HCT116 (cell line): Measurements from ENCODE around the gene RRAGD. TPM values are rescaled to one million over a fixed set of nuclear protein-coding genes. Genes with fewer than 3 reads are reported as not detected.

Source experiments
- ATAC-seq: fragments of 200-7000 bp; cut with Tn5 transposase; 2 replicates; pipeline ENCODE4 v1.9.1; 2020; ENCODE audit warnings: mild to moderate bottlenecking, moderate library complexity
- BruUV-seq: library from RNA; stranded (reverse); fragments of 400-500 nt; replicated peaks from 2 replicates; lab custom pipeline; 2021; lab: Mats Ljungman, UMichigan
- CTCF ChIA-PET: fragments of 300-600 bp; sonication (Branson Sonifier 250); formaldehyde crosslinking; loops from one replicate; lab custom pipeline; 2021; ENCODE audit warnings: antibody characterized with exemption; lab: Charles Lee
- POLR2A ChIA-PET: fragments of 300-600, 350-600 bp; sonication (Branson Sonifier 250); formaldehyde crosslinking; loops from one replicate; lab custom pipeline; 2021; ENCODE audit warnings: antibody characterized with exemption; lab: Charles Lee
- RAD21 ChIA-PET, 2 experiments: fragments of 300-600 bp; sonication (Branson Sonifier 250); formaldehyde crosslinking; loops; one replicate each; lab custom pipeline; 2023; ENCODE audit warnings: low total read pairs in 2 of 2; ENCODE audit not compliant: uncharacterized antibody in 2 of 2, unreplicated experiment in 2 of 2, low non-redundant PET in 1 of 2; lab: Charles Lee
- DNase-seq: peaks from one replicate; pipeline ENCODE4 v3.0.0-alpha.2; 2010; ENCODE audit warnings: low read depth, low spot score
- H2AFZ ChIP-seq: fragments of 200-600 bp; shearing (Covaris generic), sonication (generic); 2 replicates; pipeline ENCODE4 v1.6.1; 2017; ENCODE audit warnings: low read depth, mixed run types, mixed read lengths, antibody characterized with exemption, low read length; ENCODE audit not compliant: poor library complexity, severe bottlenecking
- H3K27ac ChIP-seq: 2 replicates; pipeline ENCODE4 v1.5.1; 2012; ENCODE audit warnings: low read depth, low read length
- H3K27me3 ChIP-seq: fragments of 200-600 bp; sonication (generic); 2 replicates; pipeline ENCODE4 v1.6.1; 2016; ENCODE audit warnings: mixed run types, low read length, mixed read lengths; ENCODE audit not compliant: insufficient read depth
- H3K36me3 ChIP-seq, 2 experiments: fragments of 200-500 bp in 1 of 2; fragments of 200-600 bp in 1 of 2; sonication (Bioruptor generic) in 1 of 2; sonication (generic) in 1 of 2; 2 replicates each; pipeline versions ENCODE4 v1.5.1 to v1.6.1; 2014 to 2016; ENCODE audit warnings: low read length in 2 of 2, inconsistent platforms in 1 of 2, mixed read lengths in 1 of 2, mixed run types in 1 of 2; ENCODE audit not compliant: insufficient read depth in 2 of 2, control insufficient read depth in 1 of 2
- H3K4me1 ChIP-seq, 2 experiments: fragments of 200-600 bp in 1 of 2; sonication (generic) in 1 of 2; 2 replicates each; pipeline versions ENCODE4 v1.5.1 to v1.6.1; 2012 to 2017; ENCODE audit warnings: low read length in 2 of 2, inconsistent platforms in 1 of 2, mild to moderate bottlenecking in 1 of 2, mixed read lengths in 1 of 2, mixed run types in 1 of 2, moderate library complexity in 1 of 2; ENCODE audit not compliant: insufficient read depth in 2 of 2, control insufficient read depth in 1 of 2
- H3K4me2 ChIP-seq: fragments of 200-600 bp; sonication (generic); 2 replicates; pipeline ENCODE4 v1.6.1; 2017; ENCODE audit warnings: mixed run types, low read length, mixed read lengths
- H3K4me3 ChIP-seq, 2 experiments: fragments of 200-600 bp in 1 of 2; sonication (generic) in 1 of 2; replicated peaks in 1 of 2; 2 replicates each; pipeline ENCODE4 v1.5.1; 2011 to 2016; ENCODE audit warnings: low read length in 2 of 2, control low read depth in 1 of 2, low read depth in 1 of 2, mild to moderate bottlenecking in 1 of 2, mixed read lengths in 1 of 2, mixed run types in 1 of 2
- H3K79me2 ChIP-seq: fragments of 200-600 bp; sonication (generic); 2 replicates; pipeline ENCODE4 v1.6.1; 2017; ENCODE audit warnings: mild to moderate bottlenecking, mixed run types, low read length, moderate library complexity, mixed read lengths; ENCODE audit not compliant: insufficient read depth
- H3K9ac ChIP-seq: fragments of 200-600 bp; sonication (generic); 2 replicates; pipeline ENCODE4 v1.6.1; 2016; ENCODE audit warnings: low read length, mixed read lengths
- H3K9me2 ChIP-seq: fragments of 200-600 bp; sonication (generic), shearing (Covaris generic); 2 replicates; pipeline ENCODE4 v1.6.1; 2017; ENCODE audit warnings: mixed run types, mild to moderate bottlenecking, moderate library complexity; ENCODE audit not compliant: insufficient read depth
- H3K9me3 ChIP-seq, 2 experiments: fragments of 200-500 bp in 1 of 2; fragments of 200-600 bp in 1 of 2; sonication (Bioruptor generic) in 1 of 2; sonication (generic) in 1 of 2; 2 replicates each; pipeline ENCODE4 v1.6.1; 2014 to 2017; ENCODE audit warnings: low read length in 2 of 2, mixed read lengths in 2 of 2, inconsistent platforms in 1 of 2, low read depth in 1 of 2, mild to moderate bottlenecking in 1 of 2, mixed run types in 1 of 2, moderate library complexity in 1 of 2; ENCODE audit not compliant: control insufficient read depth in 1 of 2, insufficient read depth in 1 of 2
- H4K20me1 ChIP-seq: fragments of 200-600 bp; sonication (generic), shearing (Covaris generic); 2 replicates; pipeline ENCODE4 v1.6.1; 2017; ENCODE audit warnings: mixed run types, mild to moderate bottlenecking, moderate library complexity; ENCODE audit not compliant: insufficient read depth
- ATF3 ChIP-seq: IDR thresholded peaks from 2 replicates; pipeline ENCODE4 v1.6.1; 2012
- CBX3 ChIP-seq: IDR thresholded peaks from 2 replicates; pipeline ENCODE4 v1.6.1; 2012; ENCODE audit warnings: low read depth
- CEBPB ChIP-seq: IDR thresholded peaks from 2 replicates; pipeline ENCODE4 v1.6.1; 2012; ENCODE audit warnings: low read depth
- CTCF ChIP-seq, 3 experiments: fragments of 200-600 bp in 1 of 3; sonication (generic) in 1 of 3; IDR thresholded peaks in 2 of 3; conservative IDR thresholded peaks in 1 of 3; 2 replicates each; pipeline ENCODE4 v1.5.1; 2012 to 2017; ENCODE audit warnings: low read depth in 2 of 3, low read length in 2 of 3, antibody characterized with exemption in 1 of 3, borderline replicate concordance in 1 of 3, control low read depth in 1 of 3, mild to moderate bottlenecking in 1 of 3, mixed read lengths in 1 of 3, mixed run types in 1 of 3, moderate library complexity in 1 of 3; ENCODE audit not compliant: insufficient read depth in 1 of 3
- EGR1 ChIP-seq: IDR thresholded peaks from 2 replicates; pipeline ENCODE4 v1.6.1; 2012; ENCODE audit warnings: low read depth
- EZH2 ChIP-seq: fragments of 200-600 bp; sonication (generic); IDR thresholded peaks from 2 replicates; pipeline ENCODE4 v1.6.1; 2017; ENCODE audit warnings: antibody characterized with exemption, mixed run types
- FOSL1 ChIP-seq: IDR thresholded peaks from 2 replicates; pipeline ENCODE4 v1.6.1; 2012; ENCODE audit warnings: low read depth
- JUND ChIP-seq: IDR thresholded peaks from 2 replicates; pipeline ENCODE4 v1.6.1; 2012
- POLR2A ChIP-seq: IDR thresholded peaks from 2 replicates; pipeline ENCODE4 v1.7.0; 2011; ENCODE audit warnings: borderline replicate concordance; ENCODE audit not compliant: insufficient read depth, insufficient read length; ENCODE audit errors: extremely low read depth
- POLR2AphosphoS5 ChIP-seq: IDR thresholded peaks from 2 replicates; pipeline ENCODE4 v1.6.1; 2011; ENCODE audit warnings: mild to moderate bottlenecking, low read depth, low read length, moderate library complexity
- RAD21 ChIP-seq: IDR thresholded peaks from 2 replicates; pipeline ENCODE4 v1.6.1; 2012; ENCODE audit warnings: low read depth, mild to moderate bottlenecking
- REST ChIP-seq: IDR thresholded peaks from 2 replicates; pipeline ENCODE4 v1.6.1; 2012; ENCODE audit warnings: low read depth
- SP1 ChIP-seq: IDR thresholded peaks from 2 replicates; pipeline ENCODE4 v1.6.1; 2012; ENCODE audit warnings: low read depth
- SRF ChIP-seq: IDR thresholded peaks from 2 replicates; pipeline ENCODE4 v1.6.1; 2012; ENCODE audit warnings: low read depth
- YY1 ChIP-seq: IDR thresholded peaks from 2 replicates; pipeline ENCODE4 v1.6.1; 2011; ENCODE audit warnings: low read length, low read depth, moderate library complexity, mild to moderate bottlenecking; ENCODE audit not compliant: insufficient replicate concordance; ENCODE audit errors: extremely low read depth
- ZBTB33 ChIP-seq: IDR thresholded peaks from 2 replicates; pipeline ENCODE4 v1.6.1; 2011; ENCODE audit warnings: mild to moderate bottlenecking, low read length, moderate library complexity; ENCODE audit not compliant: insufficient replicate concordance; ENCODE audit errors: extremely low read depth
- ZFX ChIP-seq: fragments of 450-650 bp; IDR thresholded peaks from 2 replicates; pipeline ENCODE4 v1.6.1; 2017
- ZNF274 ChIP-seq: fragments of 200-500 bp; sonication (Bioruptor generic); IDR thresholded peaks from 2 replicates; pipeline ENCODE4 v1.6.1; 2014; ENCODE audit warnings: mild to moderate bottlenecking, low read depth, low read length, inconsistent platforms
- intact Hi-C: fragments of 100-400 bp; cut with micrococcal nuclease; formaldehyde crosslinking; loops from 2 replicates; pipeline ENCODE4 v1.10.0; 2022
- total RNA-seq: library from RNA; stranded (reverse); gene quantifications from one replicate; pipeline ENCODE4 v1.2.1, GENCODE V29; 2021; ENCODE audit not compliant: unreplicated experiment

RRAGD gene
- total RNA-seq, 1 experiment from 2014 or later: 15.9 TPM

GRCh38 chr6:89328976-89329375, 83.1 kb downstream of the RRAGD start:
- intact Hi-C loops: no loop called here
- ATAC-seq (no peak), DNase-seq (no peak)
- H3K27me3 ChIP-seq: no peaks in the 10 kb centered on the region
- ChIA-PET CTCF (no interaction called here), POLR2A (no interaction called here), RAD21 (no interaction called here)
- no peaks in the 10 kb centered on the region for H3K9me3 ChIP-seq
- TF ChIP-seq ATF3: no peak
- no peak for TF ChIP-seq JUND
- no peak for TF ChIP-seq FOSL1
- no peak for TF ChIP-seq RAD21
- TF ChIP-seq ZNF274: no peak
- no peak for TF ChIP-seq ZFX
- no peak for TF ChIP-seq SRF
- TF ChIP-seq CEBPB: no peak
- TF ChIP-seq POLR2A: no peak
- TF ChIP-seq EGR1: no peak
- TF ChIP-seq CBX3: no peak
- no peak for TF ChIP-seq POLR2AphosphoS5
- TF ChIP-seq REST: no peak
- no peak for TF ChIP-seq SP1
- no peak for TF ChIP-seq EZH2
- no peak for TF ChIP-seq YY1
- no peak for TF ChIP-seq ZBTB33
- TF ChIP-seq CTCF (IDR thresholded peaks at IDR 0.05 in 2 of 3, conservative IDR thresholded peaks at IDR 0.05 in 1 of 3; ENCODE audit: borderline replicate concordance in 1 of 3, insufficient read depth in 1 of 3, low read depth in 2 of 3, low read length in 2 of 3): no peak
- no peak overlapping the region for H3K9ac ChIP-seq
- H4K20me1 ChIP-seq: no peaks in the 10 kb centered on the region
- H3K4me3 ChIP-seq: no peak overlapping the region
- H3K4me2 ChIP-seq: no peak overlapping the region
- H3K27ac ChIP-seq: no peak overlapping the region
- H3K4me1 ChIP-seq: no peaks in the 10 kb centered on the region
- H3K9me2 ChIP-seq: no peaks in the 10 kb centered on the region
- peaks cover 0 to 2% of the 10 kb centered on the region in 2 experiments; a peak in 1 of 4 replicates for H3K36me3 ChIP-seq
- no peaks in the 10 kb centered on the region for H3K79me2 ChIP-seq
- no peak overlapping the region for H2AFZ ChIP-seq
- no TSS peak for BruUV-seq
